H1 (cell line): ENCODE data around the gene TMIGD1. TPM values are rescaled to one million over a fixed set of nuclear protein-coding genes. Genes with fewer than 3 reads are reported as not detected.

ENCODE experiments used
- CTCF ChIA-PET: fragments of 300-600 bp; sonication (Branson Sonifier 250); formaldehyde crosslinking; loops from one replicate; lab custom pipeline; 2021; ENCODE audit not compliant: partially characterized antibody; lab: Charles Lee
- POLR2A ChIA-PET: fragments of 300-600 bp; sonication (Branson Sonifier 250); formaldehyde crosslinking; loops from one replicate; lab custom pipeline; 2021; ENCODE audit warnings: inconsistent platforms; ENCODE audit not compliant: partially characterized antibody; lab: Charles Lee
- DNase-seq, 2 experiments: peaks; one replicate each; pipeline versions ENCODE4 v3.0.0 to v3.0.0-alpha.2; 2010 to 2022; ENCODE audit warnings: low spot score in 2 of 2, low read depth in 1 of 2, mixed read lengths in 1 of 2
- FAIRE-seq: peaks from 2 replicates; lab custom pipeline; 2011; peaks lifted over from hg19 to GRCh38; lab: Jason Lieb, UNC
- H2AFZ ChIP-seq: 2 replicates; pipeline ENCODE4 v1.8.1; 2012; ENCODE audit warnings: low read length, inconsistent platforms
- H2AK5ac ChIP-seq: 2 replicates; pipeline ENCODE4 v1.6.1; 2013; ENCODE audit warnings: low read depth, low read length
- H2BK120ac ChIP-seq: replicated peaks from 2 replicates; pipeline ENCODE3; 2013; ENCODE audit warnings: low read depth, low read length, inconsistent platforms
- H2BK12ac ChIP-seq: 2 replicates; pipeline ENCODE4 v1.6.1; 2013; ENCODE audit warnings: low read depth, low read length
- H2BK15ac ChIP-seq: 2 replicates; pipeline ENCODE4 v1.6.1; 2013; ENCODE audit warnings: low read length
- H2BK20ac ChIP-seq: 2 replicates; pipeline ENCODE4 v1.6.1; 2013; ENCODE audit warnings: low read length
- H2BK5ac ChIP-seq: 2 replicates; pipeline ENCODE4 v1.6.1; 2013; ENCODE audit warnings: low read depth, low read length
- H3K14ac ChIP-seq: 2 replicates; pipeline ENCODE4 v1.6.1; 2013; ENCODE audit warnings: inconsistent platforms; ENCODE audit not compliant: insufficient read length
- H3K18ac ChIP-seq: 2 replicates; pipeline ENCODE4 v1.6.1; 2013; ENCODE audit warnings: low read length; ENCODE audit errors: extremely low read depth
- H3K23ac ChIP-seq: 2 replicates; pipeline ENCODE4 v1.6.1; 2013; ENCODE audit warnings: inconsistent platforms; ENCODE audit not compliant: insufficient read length
- H3K23me2 ChIP-seq: 2 replicates; pipeline ENCODE4 v1.6.1; 2013; ENCODE audit warnings: low read depth, low read length
- H3K27ac ChIP-seq: 2 replicates; pipeline ENCODE4 v1.6.1; 2011; ENCODE audit warnings: low read depth, low read length, inconsistent platforms
- H3K27me3 ChIP-seq, 4 experiments: replicated peaks in 1 of 4; 1 replicate in 1 of 4; 2 replicates in 3 of 4; pipeline versions ENCODE4 v1.6.1 to v1.8.1; 2011 to 2013; ENCODE audit warnings: low read length in 3 of 4, mild to moderate bottlenecking in 3 of 4, inconsistent platforms in 2 of 4, mixed read lengths in 2 of 4, moderate library complexity in 1 of 4; ENCODE audit not compliant: control insufficient read depth in 3 of 4, insufficient read depth in 3 of 4; ENCODE audit errors: extremely low read depth in 1 of 4
- H3K36me3 ChIP-seq, 4 experiments: 2 replicates each; pipeline versions ENCODE4 v1.6.1 to v1.8.1; 2011 to 2013; ENCODE audit warnings: mild to moderate bottlenecking in 4 of 4, low read length in 3 of 4, moderate library complexity in 2 of 4, control low read depth in 1 of 4, inconsistent platforms in 1 of 4; ENCODE audit not compliant: insufficient read depth in 4 of 4, control insufficient read depth in 2 of 4
- H3K4ac ChIP-seq: replicated peaks from 2 replicates; pipeline ENCODE3; 2013; ENCODE audit warnings: low read length, low read depth, mixed read lengths, inconsistent platforms; ENCODE audit not compliant: insufficient read length
- H3K4me1 ChIP-seq, 4 experiments: replicated peaks in 1 of 4; 1 replicate in 1 of 4; 2 replicates in 3 of 4; pipeline versions ENCODE4 v1.6.1 to v1.8.1; 2011 to 2013; ENCODE audit warnings: low read length in 3 of 4, inconsistent platforms in 2 of 4, mixed read lengths in 1 of 4; ENCODE audit not compliant: insufficient read depth in 4 of 4, control insufficient read depth in 3 of 4
- H3K4me2 ChIP-seq, 2 experiments: 2 replicates each; pipeline versions ENCODE4 v1.6.1 to v1.8.1; 2011 to 2013; ENCODE audit warnings: low read depth in 2 of 2, low read length in 2 of 2, control low read depth in 1 of 2, inconsistent platforms in 1 of 2, mild to moderate bottlenecking in 1 of 2; ENCODE audit not compliant: insufficient read depth in 1 of 2
- H3K4me3 ChIP-seq, 4 experiments: fragments of 200-600, 300-600 bp in 1 of 4; sonication (generic), shearing (Covaris generic), sonication (Bioruptor Twin) in 1 of 4; 2 replicates each; pipeline versions ENCODE4 v1.5.1 to v1.8.1; 2011 to 2016; ENCODE audit warnings: low read length in 4 of 4, low read depth in 3 of 4, control low read depth in 2 of 4, inconsistent platforms in 2 of 4, mild to moderate bottlenecking in 2 of 4, mixed read lengths in 1 of 4, moderate library complexity in 1 of 4; ENCODE audit not compliant: insufficient read depth in 2 of 4; ENCODE audit errors: extremely low read depth in 1 of 4
- H3K56ac ChIP-seq: replicated peaks from 2 replicates; pipeline ENCODE3; 2013; ENCODE audit warnings: low read depth, mild to moderate bottlenecking, mixed read lengths, low read length, inconsistent platforms; ENCODE audit not compliant: insufficient read length
- H3K79me1 ChIP-seq: 2 replicates; pipeline ENCODE4 v1.6.1; 2013; ENCODE audit warnings: low read depth, low read length, control low read depth
- H3K79me2 ChIP-seq, 2 experiments: 2 replicates each; pipeline versions ENCODE4 v1.6.1 to v1.8.1; 2012 to 2013; ENCODE audit warnings: low read length in 2 of 2, mild to moderate bottlenecking in 2 of 2, inconsistent platforms in 1 of 2; ENCODE audit not compliant: insufficient read depth in 2 of 2, control insufficient read depth in 1 of 2
- H3K9ac ChIP-seq, 4 experiments: replicated peaks in 1 of 4; 1 replicate in 1 of 4; 2 replicates in 3 of 4; pipeline versions ENCODE4 v1.6.1 to v1.8.1; 2011 to 2013; ENCODE audit warnings: low read depth in 3 of 4, low read length in 3 of 4, control low read depth in 2 of 4, mild to moderate bottlenecking in 2 of 4, moderate library complexity in 2 of 4, inconsistent platforms in 1 of 4; ENCODE audit errors: extremely low read depth in 1 of 4
- H3K9me3 ChIP-seq, 2 experiments: 2 replicates each; pipeline versions ENCODE4 v1.6.1 to v1.8.1; 2012 to 2013; ENCODE audit warnings: mild to moderate bottlenecking in 2 of 2, moderate library complexity in 2 of 2, control low read depth in 1 of 2, inconsistent platforms in 1 of 2, low read depth in 1 of 2, low read length in 1 of 2, mixed read lengths in 1 of 2; ENCODE audit not compliant: insufficient read depth in 2 of 2
- H4K20me1 ChIP-seq, 2 experiments: replicated peaks in 1 of 2; 2 replicates each; pipeline versions ENCODE3 to v1.8.1; 2011 to 2013; ENCODE audit warnings: inconsistent platforms in 2 of 2, low read length in 2 of 2, mild to moderate bottlenecking in 1 of 2; ENCODE audit not compliant: insufficient read depth in 2 of 2, control insufficient read depth in 1 of 2
- H4K5ac ChIP-seq: 2 replicates; pipeline ENCODE4 v1.6.1; 2013; ENCODE audit warnings: low read length, low read depth, mixed read lengths, inconsistent platforms; ENCODE audit not compliant: insufficient read length
- H4K8ac ChIP-seq: 2 replicates; pipeline ENCODE4 v1.8.0; 2013; ENCODE audit warnings: mild to moderate bottlenecking, moderate library complexity, low read length, inconsistent platforms; ENCODE audit not compliant: insufficient read depth; ENCODE audit errors: extremely low read depth
- H4K91ac ChIP-seq: replicated peaks from 2 replicates; pipeline ENCODE3; 2013; ENCODE audit warnings: low read length, mixed read lengths, inconsistent platforms; ENCODE audit not compliant: insufficient read length
- CEBPB ChIP-seq: IDR thresholded peaks from 2 replicates; pipeline ENCODE4 v1.6.1; 2012; ENCODE audit warnings: low read depth, low read length
- CTBP2 ChIP-seq: IDR thresholded peaks from 2 replicates; pipeline ENCODE4 v1.7.0; 2011; ENCODE audit warnings: borderline replicate concordance, mild to moderate bottlenecking, moderate library complexity, mixed read lengths, low read length; ENCODE audit not compliant: insufficient read depth, insufficient read length
- EGR1 ChIP-seq: IDR thresholded peaks from 2 replicates; pipeline ENCODE4 v1.6.1; 2011; ENCODE audit warnings: low read depth, low read length, borderline replicate concordance
- FOSL1 ChIP-seq: IDR thresholded peaks from 2 replicates; pipeline ENCODE4 v1.6.1; 2011; ENCODE audit warnings: mild to moderate bottlenecking, low read depth, low read length, moderate library complexity; ENCODE audit not compliant: insufficient read depth
- GABPA ChIP-seq: IDR thresholded peaks from 2 replicates; pipeline ENCODE4 v1.6.1; 2011; ENCODE audit warnings: mild to moderate bottlenecking, low read length, moderate library complexity, borderline replicate concordance; ENCODE audit not compliant: insufficient read depth
- HDAC2 ChIP-seq, 2 experiments: fragments of 300-600 bp in 1 of 2; sonication (generic) in 1 of 2; IDR thresholded peaks; 2 replicates each; pipeline ENCODE4 v1.6.1; 2011 to 2012; ENCODE audit warnings: low read depth in 2 of 2, low read length in 2 of 2, mild to moderate bottlenecking in 2 of 2, moderate library complexity in 2 of 2, borderline replicate concordance in 1 of 2, inconsistent platforms in 1 of 2
- JUN ChIP-seq: IDR thresholded peaks from 2 replicates; pipeline ENCODE4 v1.6.1; 2011; ENCODE audit warnings: low read depth, mild to moderate bottlenecking, improper control_type of control experiment, low read length
- KDM4A ChIP-seq: IDR thresholded peaks from one replicate; pipeline ENCODE4 v1.7.1; 2012; ENCODE audit warnings: low read depth, mild to moderate bottlenecking, moderate library complexity, low read length, inconsistent platforms; ENCODE audit not compliant: severe bottlenecking
- WGBS, 2 experiments: shearing (Covaris generic) in 1 of 2; methylation state at CpG; one replicate each; pipeline versions ENCODE4 v1.1.6 to v1.1.7; 2013 to 2015; ENCODE audit warnings: low lambda C conversion rate in 2 of 2, mixed read lengths in 2 of 2, inconsistent platforms in 1 of 2, low coverage in 1 of 2, missing lambda C conversion rate in 1 of 2; ENCODE audit not compliant: insufficient replicate concordance in 2 of 2, insufficient coverage in 1 of 2, insufficient read length in 1 of 2; ENCODE audit errors: extremely low coverage in 1 of 2, missing lambda C conversion rate in 1 of 2; 5-methylcytosine and 5-hydroxymethylcytosine counted together
- polyA plus RNA-seq, 7 experiments: library from polyadenylated mRNA; depleted of rRNA in 3 of 7; stranded (reverse) in 5 of 7; unstranded in 2 of 7; fragments of >200 nt in 5 of 7; fragments of 200-250 nt in 2 of 7; gene quantifications; 1 replicate in 5 of 7; 2 replicates in 1 of 7; 4 replicates in 1 of 7; pipeline versions ENCODE4 v1.2.1 to v1.2.3, GENCODE V29; 2011 to 2013; ENCODE audit warnings: missing spikeins in 2 of 7, mixed read lengths in 2 of 7
- total RNA-seq: library from RNA; stranded (reverse); fragmentation: NEBNext Ultra II Directional; extraction: Animal tissue kit (Norgen Biotek cat#: 25700); gene quantifications from 2 replicates; pipeline ENCODE4 v1.2.1, GENCODE V29; 2021
- TF ChIP-seq, protein P1 (sequence below): IDR thresholded peaks from 2 replicates; pipeline ENCODE4 v1.6.1; 2012; ENCODE audit warnings: inconsistent platforms

Gene TMIGD1
- total and polyA plus RNA-seq, 2 of the 8 experiments (the other 6 are each of a cell fraction or from before 2014, with no cell fraction given) = not detected

DNA sequence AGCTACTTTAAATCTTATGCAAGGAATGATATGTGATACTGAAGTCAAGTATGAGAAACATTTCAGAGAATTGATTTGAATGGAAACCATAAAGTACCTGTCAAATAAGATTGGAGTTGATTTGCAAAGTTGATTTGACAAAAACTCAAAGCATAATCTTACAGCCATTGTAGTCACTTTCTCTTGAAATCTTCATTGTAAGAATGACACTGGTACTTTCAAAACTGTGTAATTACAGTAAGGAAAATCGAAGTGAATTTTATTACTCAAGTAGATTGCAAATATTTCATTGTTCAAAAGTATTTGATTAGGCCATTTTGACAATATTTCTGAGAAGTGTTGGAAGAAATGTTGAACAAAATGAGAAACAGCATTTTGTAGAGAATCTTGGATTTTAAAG, 48.5 kb upstream of the TMIGD1 start:
- Histone ChIP-seq H3K79me1 (no peaks in the 10 kb centered on the region), H2AK5ac (no peak overlapping the region), H3K4me1 (peaks cover 0 to 3% (median under 1%) of the 10 kb centered on the region in 4 experiments; a peak in 3 of 7 replicates), H3K23me2 (peaks cover 10% of the 10 kb centered on the region), H2BK120ac (no peak overlapping the region), H3K4me2 (no peak overlapping the region), H3K4ac (no peak overlapping the region), H2BK12ac (no peak overlapping the region), H3K18ac (no peak overlapping the region), H2BK15ac (no peak overlapping the region), H3K27me3 (peaks cover 4 to 20% (median 15%) of the 10 kb centered on the region in 4 experiments), H4K20me1 (peaks cover 10 to 19% of the 10 kb centered on the region in 2 experiments), H3K27ac (no peak overlapping the region), H4K5ac (no peak overlapping the region), H3K9ac (no peak overlapping the region), H3K79me2 (peaks cover 0 to 46% of the 10 kb centered on the region in 2 experiments; a peak in 2 of 4 replicates), H3K23ac (no peak overlapping the region), H4K8ac (no peak overlapping the region), H3K56ac (no peak overlapping the region), H3K4me3 (no peak overlapping the region), H3K14ac (no peak overlapping the region), H4K91ac (no peak overlapping the region), H3K36me3 (peaks cover 0 to 13% (median 2%) of the 10 kb centered on the region in 4 experiments; a peak in 3 of 8 replicates), H3K9me3 (no peaks in the 10 kb centered on the region), H2BK5ac (no peak overlapping the region), H2AFZ (no peak overlapping the region), H2BK20ac (no peak overlapping the region)
- no peak for TF ChIP-seq EGR1
- TF ChIP-seq, protein P1, sequence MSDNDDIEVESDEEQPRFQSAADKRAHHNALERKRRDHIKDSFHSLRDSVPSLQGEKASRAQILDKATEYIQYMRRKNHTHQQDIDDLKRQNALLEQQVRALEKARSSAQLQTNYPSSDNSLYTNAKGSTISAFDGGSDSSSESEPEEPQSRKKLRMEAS = no peak
- no peak for TF ChIP-seq KDM4A
- no peak for TF ChIP-seq CEBPB
- no peak for TF ChIP-seq HDAC2 (IDR thresholded peaks at IDR 0.05; ENCODE audit: borderline replicate concordance in 1 of 2, low read depth in 2 of 2, low read length in 2 of 2)
- no peak for TF ChIP-seq GABPA
- no peak for TF ChIP-seq JUN
- TF ChIP-seq CTBP2 = no peak
- no peak for TF ChIP-seq FOSL1
- WGBS, 2 experiments = 78% methylated on average over 1 of the region's 1 CpG; no CpG with 5 or more reads in 1 of the 2 experiments
- POLR2A ChIA-PET = no interaction called here
- CTCF ChIA-PET = no interaction called here
- FAIRE-seq (no peak), DNase-seq (no peak)
